MCF 10A (cell line): ENCODE data around the gene SCGB2B2. TPM values are rescaled to one million over a fixed set of nuclear protein-coding genes. Genes with fewer than 3 reads are reported as not detected.

ENCODE experiments used
- BruUV-seq: library from RNA; stranded (reverse); fragments of 400-500 nt; replicated peaks from 2 replicates; lab custom pipeline; 2021; lab: Mats Ljungman, UMichigan
- CTCF ChIA-PET: fragments of 300-600 bp; sonication (Branson Sonifier 250); formaldehyde crosslinking; extraction: SDS; loops from one replicate; lab custom pipeline; 2021; ENCODE audit warnings: antibody characterized with exemption, inconsistent platforms; lab: Yijun Ruan, JAX
- POLR2A ChIA-PET: fragments of 300-600, 350-650 bp; sonication (Branson Sonifier 250); formaldehyde crosslinking; extraction: SDS; loops from one replicate; lab custom pipeline; 2020; ENCODE audit warnings: antibody characterized with exemption, inconsistent platforms; lab: Yijun Ruan, JAX
- DNase-seq: peaks from one replicate; pipeline ENCODE4 v3.0.0-alpha.2; 2018; ENCODE audit not compliant: unreplicated experiment
- H3K27ac Mint-ChIP-seq: one replicate; pipeline ENCODE4 v1.8.0; 2022; ENCODE audit warnings: mild to moderate bottlenecking, low read depth, mixed read lengths; ENCODE audit not compliant: unreplicated experiment
- H3K27me3 Mint-ChIP-seq: one replicate; pipeline ENCODE4 v1.8.0; 2022; ENCODE audit warnings: mixed read lengths; ENCODE audit not compliant: insufficient read depth, unreplicated experiment
- H3K36me3 Mint-ChIP-seq: one replicate; pipeline ENCODE4 v1.8.0; 2022; ENCODE audit warnings: mild to moderate bottlenecking, moderate library complexity, mixed read lengths; ENCODE audit not compliant: insufficient read depth, unreplicated experiment
- H3K4me1 Mint-ChIP-seq: one replicate; pipeline ENCODE4 v1.8.0; 2022; ENCODE audit warnings: mixed read lengths; ENCODE audit not compliant: insufficient read depth, unreplicated experiment
- H3K4me3 Mint-ChIP-seq: one replicate; pipeline ENCODE4 v1.8.0; 2022; ENCODE audit warnings: mild to moderate bottlenecking, moderate library complexity, mixed read lengths; ENCODE audit not compliant: unreplicated experiment
- H3K9me3 Mint-ChIP-seq: one replicate; pipeline ENCODE4 v1.8.0; 2022; ENCODE audit warnings: mixed read lengths; ENCODE audit not compliant: unreplicated experiment
- CTCF ChIP-seq: fragments of 200-600 bp; IDR thresholded peaks from one replicate; pipeline ENCODE4 v1.8.0; 2022; ENCODE audit warnings: antibody characterized with exemption, mild to moderate bottlenecking; ENCODE audit not compliant: unreplicated experiment
- intact Hi-C: fragments of 100-400 bp; cut with micrococcal nuclease; formaldehyde crosslinking; loops from 2 replicates; pipeline ENCODE4 v1.14.1; 2022
- total RNA-seq: library from RNA; stranded (reverse); gene quantifications from 2 replicates; pipeline ENCODE4 v1.2.3, GENCODE V29; 2022

SCGB2B2 gene
- total RNA-seq, 1 experiment from 2014 or later, result not detected

GRCh38 chr19:34633802-34634201 lies 43.2 kb downstream of the SCGB2B2 start:
- POLR2A ChIA-PET, result no interaction called here
- no TSS peak for BruUV-seq
- Mint-ChIP-seq H3K27me3 (no peaks in the 10 kb centered on the region), H3K4me1 (no peaks in the 10 kb centered on the region), H3K4me3 (no peak overlapping the region), H3K27ac (no peak overlapping the region), H3K9me3 (peaks cover 18% of the 10 kb centered on the region), H3K36me3 (no peaks in the 10 kb centered on the region)
- CTCF ChIA-PET, result interaction anchor here (1.4 kb wide), 1 partner anchor 79 kb away, joined by 4 read pairs; no protein-coding TSS in a partner anchor
- intact Hi-C loops, result no loop called here
- TF ChIP-seq CTCF, result no peak
- no peak for DNase-seq

Other genes with a start within 250 kb of the SCGB2B2 start
- gene UBA2, start 248.8 kb downstream of the SCGB2B2 start, total RNA-seq, result 118 and 126 TPM in 2 replicates
- gene WTIP, start 195.4 kb downstream of the SCGB2B2 start, total RNA-seq, result 15.9 and 22.6 TPM in 2 replicates
- gene ZNF302, start 519 bp upstream of the SCGB2B2 start, total RNA-seq, result 3.9 and 4.9 TPM in 2 replicates
- 8.1 and 9.0 TPM in 2 replicates for gene ZNF181, start 57.1 kb upstream of the SCGB2B2 start, total RNA-seq
- 4.1 and 4.6 TPM in 2 replicates for gene ZNF599, start 96.1 kb upstream of the SCGB2B2 start, total RNA-seq
- 2.3 and 4.0 TPM in 2 replicates for gene ZNF30, start 249.7 kb upstream of the SCGB2B2 start, total RNA-seq